AG09319 (cell line): Measurements from ENCODE around the gene ABCB6.
"Not testable (repeated sequence)": the region's sequence is repeated elsewhere in the genome, so short reads cannot be mapped to it uniquely, and the experiment has no call there.

ENCODE experiments used
- DNase-seq: peaks from one replicate; pipeline ENCODE4 v3.0.0-alpha.2; 2010; ENCODE audit warnings: low read depth; ENCODE audit errors: extremely low read depth
- CTCF ChIP-seq: IDR thresholded peaks from 2 replicates; pipeline ENCODE4 v1.5.1; 2011; ENCODE audit warnings: low read depth, mild to moderate bottlenecking, inconsistent platforms, low read length, moderate library complexity

ABCB6 gene

DNA sequence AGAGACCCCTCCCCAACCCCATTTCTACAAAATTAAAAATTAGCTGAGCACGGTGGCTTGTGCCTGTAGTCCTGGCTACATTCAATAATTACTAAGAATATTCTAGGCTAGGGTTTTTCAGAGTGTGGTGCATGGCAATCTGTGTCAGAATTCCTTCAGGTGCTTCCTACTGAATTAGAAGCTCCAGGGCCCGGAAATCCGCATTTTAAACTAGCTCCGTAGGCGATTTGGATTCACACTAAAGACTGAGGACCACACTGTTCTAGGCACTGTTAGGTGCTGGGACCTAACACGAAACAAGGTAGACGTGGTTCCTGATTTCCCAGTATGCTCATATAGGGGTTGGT lies 12.8 kb downstream of the ABCB6 start:
- DNase-seq, result no peak

DNA sequence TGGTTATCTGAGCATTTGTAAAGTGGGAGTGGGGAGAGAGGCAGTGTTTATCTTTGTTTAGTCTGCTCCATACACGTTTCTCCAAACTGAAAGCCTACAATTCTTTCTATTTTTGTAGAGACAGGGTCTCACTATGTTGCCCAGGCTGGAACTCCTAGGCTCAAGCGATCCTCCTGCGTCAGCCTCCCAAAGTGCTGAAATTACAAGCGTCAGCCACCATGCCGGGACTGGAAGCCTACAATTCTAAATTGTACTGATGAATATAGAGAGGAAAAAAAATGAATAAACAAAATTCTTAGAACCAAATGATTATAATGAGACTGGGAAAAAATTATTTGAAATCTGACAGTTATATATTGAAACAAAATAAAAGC lies 13.6 kb downstream of the ABCB6 start:
- no peak for TF ChIP-seq CTCF
- no peak for DNase-seq

More for the DNA sequence above, 12.8 kb downstream of the ABCB6 start:
- no peak for TF ChIP-seq CTCF

- no peak for DNase-seq
- no peak for TF ChIP-seq CTCF
Observed at GRCh38 chr2:219204425-219205164, 14.2 kb downstream of the ABCB6 start.

DNA sequence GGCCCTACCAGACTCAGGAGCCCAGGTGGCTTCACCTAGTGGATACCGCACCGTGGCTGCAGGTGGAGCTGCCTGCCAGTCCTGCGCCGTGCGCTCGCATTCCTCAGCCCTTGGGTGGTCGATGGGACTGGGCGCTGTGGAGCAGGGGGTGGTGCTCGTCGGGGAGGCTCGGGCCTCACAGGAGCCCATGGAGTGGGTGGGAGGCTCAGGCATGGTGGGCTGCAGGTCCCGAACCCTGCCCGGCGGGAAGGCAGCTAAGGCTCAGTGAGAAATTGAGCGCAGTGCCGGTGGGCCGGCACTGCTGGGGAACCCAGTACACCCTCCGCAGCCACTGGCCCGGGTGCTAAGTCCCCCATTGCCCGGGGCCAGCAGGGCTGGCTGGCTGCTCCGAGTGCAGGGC lies 17.4 kb downstream of the ABCB6 start:
- DNase-seq, result not testable (repeated sequence)

DNA sequence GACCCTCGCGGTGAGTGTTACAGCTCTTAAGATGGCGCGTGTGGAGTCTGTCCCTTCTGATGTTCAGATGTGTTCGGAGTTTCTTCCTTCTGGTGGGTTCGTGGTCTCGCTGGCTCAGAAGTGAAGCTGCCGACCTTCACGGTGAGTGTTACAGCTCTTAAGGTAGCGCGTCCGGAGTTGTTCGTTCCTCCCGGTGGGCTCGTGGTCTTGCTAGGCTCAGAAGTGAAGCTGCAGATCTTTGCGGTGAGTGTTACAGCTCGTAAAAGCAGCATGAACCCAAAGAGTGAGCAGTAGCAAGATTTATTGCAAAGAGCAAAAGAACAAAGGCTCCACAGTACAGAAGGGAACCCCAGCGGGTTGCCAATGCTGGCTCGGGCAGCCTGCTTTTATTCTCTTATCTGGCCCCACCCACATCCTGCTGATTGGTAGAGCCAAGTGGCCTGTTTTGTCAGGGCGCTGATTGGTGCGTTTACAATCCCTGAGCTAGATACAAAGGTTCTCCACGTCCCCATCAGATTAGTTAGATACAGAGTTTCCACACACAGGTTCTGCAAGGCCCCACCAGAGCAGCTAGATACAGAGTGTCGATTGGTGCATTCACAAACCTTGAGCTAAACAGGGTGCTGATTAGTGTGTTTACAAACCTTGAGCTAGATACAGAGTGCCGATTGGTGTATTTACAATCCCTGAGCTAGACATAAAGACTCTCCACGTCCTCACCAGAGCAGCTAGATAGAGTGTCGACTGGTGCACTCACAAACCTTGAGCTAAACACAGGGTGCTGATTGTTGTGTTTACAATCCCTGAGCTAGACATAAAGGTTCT lies 18.0 kb downstream of the ABCB6 start:
- DNase-seq, result not testable (repeated sequence)

- DNase-seq, result no peak
- no peak for TF ChIP-seq CTCF
Observed at GRCh38 chr2:219199470-219200211, 19.1 kb downstream of the ABCB6 start.

- DNase-seq, result no peak
- no peak for TF ChIP-seq CTCF
Observed at GRCh38 chr2:219198974-219199373, 19.8 kb downstream of the ABCB6 start.

- TF ChIP-seq CTCF, result no peak
Observed at GRCh38 chr2:219197388-219197787, 21.4 kb downstream of the ABCB6 start.

More at GRCh38 chr2:219197388-219197787, 21.4 kb downstream of the ABCB6 start:
- no peak for DNase-seq
